Adrenal gland (tissue), 12 donors: Measurements from ENCODE around the gene MBNL1. TPM values are rescaled to one million over a fixed set of nuclear protein-coding genes. Genes with fewer than 3 reads are reported as not detected.

Experiments
- DNase-seq, 7 donors: peaks; one replicate each; pipeline ENCODE4 v3.0.0-alpha.2; 2019 to 2020
- H3K27ac ChIP-seq, 5 donors: fragments of 200-600 bp; sonication (generic) in 4 of 5; 1 replicate in 3 of 5; 2 replicates in 2 of 5; pipeline versions ENCODE4 v1.5.1 to v1.8.0; 2016 to 2020; ENCODE audit warnings: mild to moderate bottlenecking in 1 of 5
- H3K27me3 ChIP-seq: fragments of 200-600 bp; 2 replicates; pipeline ENCODE4 v1.8.0; 2021
- H3K36me3 ChIP-seq, 2 donors: fragments of 200-600 bp; replicated peaks in 1 of 2; 1 replicate in 1 of 2; 2 replicates in 1 of 2; pipeline versions ENCODE4 v1.5.1 to v1.8.0; 2018 to 2022
- H3K4me1 ChIP-seq, 2 donors: fragments of 200-600 bp; replicated peaks in 1 of 2; 1 replicate in 1 of 2; 2 replicates in 1 of 2; pipeline versions ENCODE4 v1.5.1 to v1.8.0; 2018 to 2021
- H3K4me3 ChIP-seq, 4 donors: fragments of 200-600 bp; sonication (generic) in 3 of 4; one replicate each; pipeline ENCODE4 v1.5.1; 2016 to 2018
- H3K9me3 ChIP-seq, 3 donors: fragments of 200-600 bp; sonication (generic) in 1 of 3; replicated peaks in 1 of 3; 1 replicate in 2 of 3; 2 replicates in 1 of 3; pipeline versions ENCODE4 v1.5.1 to v1.8.0; 2016 to 2021
- CTCF ChIP-seq, 6 experiments: fragments of 450-650 bp in 4 of 6; fragments of 200-600 bp in 2 of 6; sonication (generic) in 1 of 6; IDR thresholded peaks; 1 replicate in 5 of 6; 2 replicates in 1 of 6; pipeline versions ENCODE4 v1.5.1 to v1.8.0; 2016 to 2021; ENCODE audit warnings: antibody characterized with exemption in 6 of 6, mild to moderate bottlenecking in 2 of 6, moderate library complexity in 1 of 6
- POLR2A ChIP-seq, 2 donors: fragments of 450-650 bp; IDR thresholded peaks; one replicate each; pipeline ENCODE4 v1.6.1; 2017; ENCODE audit warnings: antibody characterized with exemption in 2 of 2, mild to moderate bottlenecking in 2 of 2, moderate library complexity in 1 of 2
- whole genome bisulfite sequencing, 4 donors: extraction: QIAGEN DNeasy Blood & Tissue Kit in 2 of 4; methylation state at CpG; one replicate each; pipeline versions ENCODE4 v1.1.5 to v1.1.7; 2013 to 2017; 5-methylcytosine and 5-hydroxymethylcytosine counted together
- intact Hi-C, 2 donors: fragments of 100-400 bp; cut with DNase I; formaldehyde crosslinking; loops; one replicate each; pipeline versions ENCODE4 v1.14.1 to v1.15.0; 2022 to 2023
- polyA plus RNA-seq, 3 donors: library from polyadenylated mRNA; stranded (reverse); fragments of 200-250 nt in 2 of 3; fragments of 350-450 nt in 1 of 3; fragmentation: Illumina TruSeq in 1 of 3; extraction: RNeasy Lipid Tissue Mini Kit (QIAGEN cat#74804) in 1 of 3; gene quantifications; one replicate each; pipeline ENCODE4 v1.2.3, GENCODE V29; 2013 to 2014
- total RNA-seq, 9 donors: library from RNA; depleted of rRNA in 4 of 9; stranded (reverse); fragments of >200 nt in 4 of 9; fragments of 120-200 nt in 1 of 9; fragmentation: NEBNext Ultra II Directional in 1 of 9; extraction: Animal tissue kit (Norgen Biotek cat#: 25700) in 1 of 9; gene quantifications; one replicate each; pipeline versions ENCODE4 v1.1.0 to v1.2.4, GENCODE V29; 2013 to 2023
- donor health status: healthy with polysubstance abuse.
- donor health status: Bipolar disorder and iron deficiency.
- donor health status: DM: yes; HTN: yes; CAD: no.
- donor health status: DM: no; HTN: no; CAD: no.
- donor health status: DM: no; HTN: no; CAD: no.
- donor health status: DM: yes; HTN: yes; CAD: no.

Gene MBNL1
- total and polyA plus RNA-seq, 12 donors = 30.6 to 252 (median 122) TPM

GRCh38 chr3:152287898-152288576, 19.3 kb downstream of the MBNL1 start:
- peaks cover 3 to 37% of the 10 kb centered on the region in 2 donors for H3K4me1 ChIP-seq
- H3K4me3 ChIP-seq = no peak overlapping the region

GRCh38 chr3:152288681-152289080, 20.0 kb downstream of the MBNL1 start:
- intact Hi-C loops = no loop called here
- peaks cover 0 to 30% of the 10 kb centered on the region in 2 donors for H3K4me1 ChIP-seq
- no peaks in the 10 kb centered on the region for H3K27me3 ChIP-seq
- no peak overlapping the region for H3K27ac ChIP-seq
- H3K4me3 ChIP-seq = no peak overlapping the region
- no peak for TF ChIP-seq POLR2A (IDR thresholded peaks at IDR 0.05)
- TF ChIP-seq CTCF (IDR thresholded peaks at IDR 0.05) = no peak
- no peaks in the 10 kb centered on the region for H3K36me3 ChIP-seq
- H3K9me3 ChIP-seq = no peaks in the 10 kb centered on the region
- DNase-seq = no peak
- WGBS, 4 donors = 84 to 93% (median 90%) methylated on average over 1 of the region's 1 CpG

More at GRCh38 chr3:152287898-152288576, 19.3 kb downstream of the MBNL1 start:
- Histone ChIP-seq H3K27me3 (no peaks in the 10 kb centered on the region), H3K36me3 (no peaks in the 10 kb centered on the region), H3K27ac (no peak overlapping the region), H3K9me3 (no peaks in the 10 kb centered on the region)
- intact Hi-C loops = no loop called here
- TF ChIP-seq CTCF (IDR thresholded peaks at IDR 0.05) (no peak), POLR2A (IDR thresholded peaks at IDR 0.05) (no peak)
- WGBS, 4 donors = 76 to 81% (median 78%) methylated on average over 6 of the region's 6 CpGs
- no peak for DNase-seq

GRCh38 chr3:152289708-152290107, 21.0 kb downstream of the MBNL1 start:
- no peaks in the 10 kb centered on the region for H3K36me3 ChIP-seq
- intact Hi-C loops = no loop called here
- TF ChIP-seq POLR2A (IDR thresholded peaks at IDR 0.05) (no peak), CTCF (IDR thresholded peaks at IDR 0.05) (no peak)
- no peaks in the 10 kb centered on the region for H3K27me3 ChIP-seq
- H3K27ac ChIP-seq = no peak overlapping the region
- H3K4me1 ChIP-seq = peaks cover 0 to 20% of the 10 kb centered on the region in 2 donors
- DNase-seq = no peak
- no peak overlapping the region for H3K4me3 ChIP-seq
- WGBS, 4 donors = 85 to 92% (median 88%) methylated on average over 3 of the region's 3 CpGs
- H3K9me3 ChIP-seq = no peaks in the 10 kb centered on the region

DNA sequence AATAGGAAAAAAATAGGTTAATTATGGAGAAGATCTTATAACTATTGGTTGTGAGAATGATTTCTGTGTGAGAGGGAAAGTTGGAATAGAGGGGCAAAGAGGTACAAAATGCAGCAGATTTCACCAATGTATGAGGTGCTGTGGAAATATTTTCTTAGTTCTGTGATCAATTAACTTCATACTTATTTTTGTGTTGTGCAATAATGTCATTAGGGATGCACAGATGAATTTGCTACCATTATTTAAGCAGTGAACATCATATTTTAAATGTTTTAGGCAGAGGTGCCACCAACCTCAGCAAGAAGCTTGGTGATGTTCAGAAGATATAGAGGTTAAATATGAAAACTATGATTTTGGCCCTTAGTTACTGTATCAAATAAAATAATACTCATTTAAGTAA, 21.6 kb downstream of the MBNL1 start:
- H3K27me3 ChIP-seq = no peaks in the 10 kb centered on the region
- no peak for TF ChIP-seq CTCF (IDR thresholded peaks at IDR 0.05)
- no peak for TF ChIP-seq POLR2A (IDR thresholded peaks at IDR 0.05)
- intact Hi-C loops = no loop called here
- peaks cover 0 to 18% of the 10 kb centered on the region in 2 donors for H3K4me1 ChIP-seq
- no peak overlapping the region for H3K4me3 ChIP-seq
- no peak for DNase-seq
- H3K27ac ChIP-seq = no peak overlapping the region
- no peaks in the 10 kb centered on the region for H3K9me3 ChIP-seq
- no peaks in the 10 kb centered on the region for H3K36me3 ChIP-seq
